Effector memory CD8-positive, alpha-beta T cell (primary cell): Measurements from ENCODE around the gene NHSL2.
"Not testable (repeated sequence)": the region's sequence is repeated elsewhere in the genome, so short reads cannot be mapped to it uniquely, and the experiment has no call there.

Source experiments
- ATAC-seq: fragments of 150-1000 bp; cut with Tn5 transposase; replicated peaks from 2 replicates; pipeline ENCODE4 v1.10.0; 2021; ENCODE audit warnings: mild to moderate bottlenecking, moderate library complexity
- DNase-seq, 3 experiments: peaks; one replicate each; pipeline ENCODE4 v3.0.0; 2021
- H3K27ac Mint-ChIP-seq, 2 donors: one replicate each; pipeline ENCODE4 v1.8.0; 2022; ENCODE audit warnings: mild to moderate bottlenecking in 2 of 2, mixed read lengths in 2 of 2, moderate library complexity in 2 of 2
- H3K27me3 Mint-ChIP-seq, 2 donors: one replicate each; pipeline ENCODE4 v1.8.0; 2022; ENCODE audit warnings: mixed read lengths in 2 of 2
- H3K36me3 Mint-ChIP-seq: one replicate; pipeline ENCODE4 v1.8.0; 2022; ENCODE audit warnings: mild to moderate bottlenecking, moderate library complexity, mixed read lengths; ENCODE audit not compliant: insufficient read depth
- H3K4me1 Mint-ChIP-seq, 2 donors: one replicate each; pipeline ENCODE4 v1.8.0; 2022; ENCODE audit warnings: low read depth in 2 of 2, mixed read lengths in 2 of 2
- H3K4me3 Mint-ChIP-seq, 2 donors: one replicate each; pipeline ENCODE4 v1.8.0; 2022; ENCODE audit warnings: mild to moderate bottlenecking in 2 of 2, mixed read lengths in 2 of 2, moderate library complexity in 2 of 2
- H3K9me3 Mint-ChIP-seq, 2 donors: one replicate each; pipeline ENCODE4 v1.8.0; 2022; ENCODE audit warnings: mixed read lengths in 2 of 2

Gene NHSL2

GRCh38 chrX:72050011-72050410, 139.4 kb downstream of the NHSL2 start:
- H3K4me3 Mint-ChIP-seq: no peak overlapping the region
- DNase-seq (no peak), ATAC-seq (no peak)
- H3K9me3 Mint-ChIP-seq: no peaks in the 10 kb centered on the region
- H3K4me1 Mint-ChIP-seq: peaks cover 14 to 17% of the 10 kb centered on the region in 2 donors
- H3K27me3 Mint-ChIP-seq: no peaks in the 10 kb centered on the region
- H3K27ac Mint-ChIP-seq: no peak overlapping the region
- peaks cover 3% of the 10 kb centered on the region for H3K36me3 Mint-ChIP-seq

GRCh38 chrX:72051589-72051988, 140.9 kb downstream of the NHSL2 start:
- ATAC-seq (no peak), DNase-seq (no peak)
- Mint-ChIP-seq H3K4me3 (no peak overlapping the region), H3K9me3 (no peaks in the 10 kb centered on the region), H3K27me3 (no peaks in the 10 kb centered on the region), H3K36me3 (peaks cover 3% of the 10 kb centered on the region), H3K4me1 (peaks cover 7% of the 10 kb centered on the region in 2 donors), H3K27ac (no peak overlapping the region)

- Mint-ChIP-seq H3K27ac (no peak overlapping the region), H3K9me3 (no peaks in the 10 kb centered on the region), H3K27me3 (no peaks in the 10 kb centered on the region), H3K4me1 (peaks cover 8 to 11% of the 10 kb centered on the region in 2 donors), H3K4me3 (no peak overlapping the region), H3K36me3 (peaks cover 3% of the 10 kb centered on the region)
- ATAC-seq: no peak
- no peak for DNase-seq
Measured at GRCh38 chrX:72052415-72053090, 141.9 kb downstream of the NHSL2 start.

- Mint-ChIP-seq H3K27ac (no peak overlapping the region), H3K9me3 (no peaks in the 10 kb centered on the region), H3K27me3 (no peaks in the 10 kb centered on the region), H3K36me3 (peaks cover 3% of the 10 kb centered on the region), H3K4me3 (no peak overlapping the region), H3K4me1 (peaks cover 9 to 10% of the 10 kb centered on the region in 2 donors)
- ATAC-seq: no peak
- no peak for DNase-seq
Measured at GRCh38 chrX:72053508-72053907, 142.9 kb downstream of the NHSL2 start.

DNA sequence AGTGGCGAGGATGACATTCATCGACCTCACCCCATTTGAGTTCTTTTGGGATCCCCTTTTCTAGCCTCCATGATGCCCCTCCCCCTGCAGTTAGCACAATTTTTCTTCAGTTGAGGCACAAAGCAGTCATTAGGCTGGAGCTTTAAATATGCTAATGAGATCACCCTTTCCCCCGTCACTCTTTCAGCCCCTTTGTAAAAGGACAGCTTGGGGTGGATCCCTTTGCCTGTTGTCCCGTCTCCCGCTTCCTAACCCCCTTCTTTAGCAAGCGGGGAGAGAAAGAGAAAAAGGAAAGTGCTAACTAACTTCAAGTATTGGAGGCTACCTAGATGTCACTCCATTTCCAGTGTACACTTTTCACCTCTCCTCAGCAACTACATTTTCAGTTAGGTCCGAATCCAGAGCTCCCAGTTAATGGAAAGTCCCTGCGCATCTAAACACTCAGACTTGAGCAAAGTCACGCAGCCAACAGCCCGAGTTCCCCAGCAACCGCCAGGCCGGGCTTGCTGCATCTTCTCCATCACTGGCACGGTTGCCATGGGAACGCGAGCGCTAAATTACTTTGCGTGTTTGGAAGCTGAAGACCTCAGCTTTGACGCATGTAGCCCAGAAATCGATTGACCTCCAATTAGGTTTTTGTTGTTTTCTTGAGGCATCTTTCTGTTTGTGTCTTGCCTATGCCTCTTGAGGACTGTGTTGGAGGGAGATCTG, 144.3 kb downstream of the NHSL2 start:
- Mint-ChIP-seq H3K4me3 (no peak overlapping the region), H3K27ac (no peak overlapping the region), H3K4me1 (peaks cover 10 to 11% of the 10 kb centered on the region in 2 donors), H3K9me3 (no peaks in the 10 kb centered on the region), H3K27me3 (no peaks in the 10 kb centered on the region), H3K36me3 (peaks cover 3% of the 10 kb centered on the region)
- DNase-seq (no peak), ATAC-seq (no peak)

DNA sequence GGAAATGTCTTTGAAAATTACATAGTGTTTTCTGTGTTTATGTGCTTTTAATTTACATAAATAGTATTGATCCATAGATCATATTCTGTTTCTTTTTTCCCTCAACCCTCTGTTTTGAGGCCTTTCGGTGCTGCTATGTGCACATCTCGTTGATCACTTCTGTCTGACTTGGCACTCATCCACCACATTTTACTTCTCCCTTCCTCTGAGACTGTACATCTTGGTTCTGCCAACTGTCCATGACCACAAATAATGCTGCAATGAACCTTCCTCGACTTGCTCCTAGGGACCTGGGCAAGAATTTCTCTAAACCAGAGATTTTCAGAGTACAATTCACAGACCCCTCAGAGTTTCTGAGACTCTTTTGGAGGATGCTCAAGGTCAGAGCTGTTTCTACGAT, 146.7 kb downstream of the NHSL2 start:
- ATAC-seq (no peak), DNase-seq (no peak)
- Mint-ChIP-seq H3K9me3 (no peaks in the 10 kb centered on the region), H3K27ac (no peak overlapping the region), H3K27me3 (no peaks in the 10 kb centered on the region), H3K4me3 (no peak overlapping the region), H3K36me3 (peaks cover 3% of the 10 kb centered on the region), H3K4me1 (peaks cover 13 to 16% of the 10 kb centered on the region in 2 donors)

GRCh38 chrX:72057849-72058248, 147.2 kb downstream of the NHSL2 start:
- no peaks in the 10 kb centered on the region for H3K9me3 Mint-ChIP-seq

GRCh38 chrX:72058346-72058745, 147.7 kb downstream of the NHSL2 start:
- DNase-seq, H3K4me3 Mint-ChIP-seq, H3K36me3 Mint-ChIP-seq, H3K9me3 Mint-ChIP-seq, H3K27ac Mint-ChIP-seq, H3K27me3 Mint-ChIP-seq, ATAC-seq: not testable (repeated sequence)
- peaks cover 13 to 16% of the 10 kb centered on the region in 2 donors for H3K4me1 Mint-ChIP-seq

More at GRCh38 chrX:72057849-72058248, 147.2 kb downstream of the NHSL2 start:
- Mint-ChIP-seq H3K4me3 (no peak overlapping the region), H3K36me3 (peaks cover 3% of the 10 kb centered on the region), H3K27ac (no peak overlapping the region), H3K27me3 (no peaks in the 10 kb centered on the region), H3K4me1 (peaks cover 13 to 16% of the 10 kb centered on the region in 2 donors)
- DNase-seq (no peak), ATAC-seq (no peak)

- Mint-ChIP-seq H3K9me3 (no peaks in the 10 kb centered on the region), H3K27me3 (peaks cover 0 to 4% of the 10 kb centered on the region in 2 donors), H3K36me3 (no peaks in the 10 kb centered on the region), H3K4me1 (peaks cover 15 to 16% of the 10 kb centered on the region in 2 donors), H3K4me3 (no peak overlapping the region), H3K27ac (no peak overlapping the region)
- DNase-seq (no peak), ATAC-seq (no peak)
Measured at GRCh38 chrX:72060196-72060920, 149.7 kb downstream of the NHSL2 start.

GRCh38 chrX:72060921-72061490, 150.4 kb downstream of the NHSL2 start:
- Mint-ChIP-seq H3K36me3 (no peaks in the 10 kb centered on the region), H3K4me3 (no peak overlapping the region), H3K27me3 (peaks cover 0 to 4% of the 10 kb centered on the region in 2 donors), H3K4me1 (peaks cover 15 to 16% of the 10 kb centered on the region in 2 donors), H3K27ac (no peak overlapping the region), H3K9me3 (no peaks in the 10 kb centered on the region)
- no peak for DNase-seq
- ATAC-seq: no peak

- H3K27ac Mint-ChIP-seq: no peak overlapping the region
- H3K4me1 Mint-ChIP-seq: peaks cover 9% of the 10 kb centered on the region in 2 donors
- H3K4me3 Mint-ChIP-seq: no peak overlapping the region
- no peak for ATAC-seq
- no peaks in the 10 kb centered on the region for H3K9me3 Mint-ChIP-seq
- H3K27me3 Mint-ChIP-seq: peaks cover 1 to 6% of the 10 kb centered on the region in 2 donors
- no peak for DNase-seq
- H3K36me3 Mint-ChIP-seq: no peaks in the 10 kb centered on the region
Measured at GRCh38 chrX:72062916-72063315, 152.3 kb downstream of the NHSL2 start.

GRCh38 chrX:72069350-72070160, 158.9 kb downstream of the NHSL2 start:
- peaks cover 19 to 39% of the 10 kb centered on the region in 2 donors for H3K27me3 Mint-ChIP-seq

GRCh38 chrX:72071213-72071612, 160.6 kb downstream of the NHSL2 start:
- DNase-seq: no peak
- H3K4me3 Mint-ChIP-seq: no peak overlapping the region
- peaks cover 14 to 39% of the 10 kb centered on the region in 2 donors for H3K27me3 Mint-ChIP-seq
- H3K27ac Mint-ChIP-seq: no peak overlapping the region
- no peaks in the 10 kb centered on the region for H3K9me3 Mint-ChIP-seq
- no peak for ATAC-seq
- no peaks in the 10 kb centered on the region for H3K36me3 Mint-ChIP-seq
- peaks cover 5 to 8% of the 10 kb centered on the region in 2 donors for H3K4me1 Mint-ChIP-seq

More at GRCh38 chrX:72069350-72070160, 158.9 kb downstream of the NHSL2 start:
- Mint-ChIP-seq H3K4me1 (peaks cover 4 to 8% of the 10 kb centered on the region in 2 donors), H3K36me3 (no peaks in the 10 kb centered on the region), H3K9me3 (no peaks in the 10 kb centered on the region), H3K27ac (peak overlapping the region in 1 of 2 donors; percentile 53), H3K4me3 (peak overlapping the region; percentile 72 to 75)
- ATAC-seq (peak; percentile 16), DNase-seq (no peak)
